PFSK-1 (cell line): Measurements from ENCODE around the gene ATP2B2.

Source experiments
- FOXP2 ChIP-seq: optimal IDR thresholded peaks from 2 replicates; pipeline ENCODE3; 2011; ENCODE audit warnings: borderline replicate concordance, control low read depth, inconsistent platforms; ENCODE audit not compliant: insufficient read depth; ENCODE audit errors: extremely low read length, extremely low read depth
- POLR2AphosphoS5 ChIP-seq: IDR thresholded peaks from 2 replicates; pipeline ENCODE4 v1.6.1; 2012; ENCODE audit warnings: low read depth, mild to moderate bottlenecking, control low read depth, low read length, moderate library complexity
- REST ChIP-seq, 2 experiments: IDR thresholded peaks; 2 replicates each; pipeline versions ENCODE4 v1.6.1 to v1.8.0; 2011 to 2012; ENCODE audit warnings: low read depth in 2 of 2, low read length in 2 of 2, control low read depth in 1 of 2, inconsistent platforms in 1 of 2, mild to moderate bottlenecking in 1 of 2, moderate library complexity in 1 of 2; ENCODE audit not compliant: insufficient read depth in 1 of 2
- SIN3A ChIP-seq: IDR thresholded peaks from 2 replicates; pipeline ENCODE4 v1.6.1; 2012; ENCODE audit warnings: mild to moderate bottlenecking, low read length, moderate library complexity, borderline replicate concordance; ENCODE audit not compliant: insufficient read depth
- TAF1 ChIP-seq: IDR thresholded peaks from 2 replicates; pipeline ENCODE4 v1.6.1; 2012; ENCODE audit warnings: low read length, control low read depth, borderline replicate concordance; ENCODE audit not compliant: insufficient read depth

Gene ATP2B2

DNA sequence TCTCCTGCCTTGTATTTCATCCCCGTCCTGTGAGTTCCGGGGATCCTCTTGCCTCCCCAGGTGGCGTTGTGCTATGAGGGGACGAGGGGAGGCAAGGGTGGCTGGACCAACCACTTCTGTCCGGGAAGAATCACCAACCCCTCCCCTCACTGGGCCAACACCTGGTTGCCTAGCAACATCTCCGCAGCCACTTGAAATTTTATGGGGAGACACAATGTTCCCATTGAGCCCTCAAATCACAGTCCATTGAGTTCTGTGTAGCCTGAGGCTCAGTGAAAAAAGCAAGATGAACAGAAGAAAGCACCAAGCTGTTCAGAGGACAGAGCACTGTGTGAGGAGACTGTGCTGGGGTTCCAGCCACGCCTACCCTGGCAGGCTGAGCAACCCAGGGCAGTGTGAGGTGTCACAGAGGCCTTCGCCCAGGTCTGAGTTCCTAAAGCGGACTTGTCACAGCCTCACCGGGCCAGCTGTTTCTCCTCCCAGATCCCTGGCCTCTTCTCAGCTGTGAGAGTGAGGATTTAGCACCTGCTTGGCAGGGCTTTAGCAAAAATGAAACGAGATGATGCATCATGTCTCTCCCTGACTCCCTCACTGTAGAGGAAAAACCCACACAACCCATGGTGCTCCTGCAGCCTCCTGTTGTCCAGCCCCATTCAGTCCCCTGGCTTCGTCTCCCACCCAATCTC lies 76.8 kb downstream of the ATP2B2 start:
- TF ChIP-seq POLR2AphosphoS5 = no peak
- TF ChIP-seq TAF1 = no peak
- no peak for TF ChIP-seq SIN3A
- no peak for TF ChIP-seq FOXP2
- TF ChIP-seq REST (IDR thresholded peaks at IDR 0.05; ENCODE audit: insufficient read depth in 1 of 2, low read depth in 2 of 2, low read length in 2 of 2) = no peak

DNA sequence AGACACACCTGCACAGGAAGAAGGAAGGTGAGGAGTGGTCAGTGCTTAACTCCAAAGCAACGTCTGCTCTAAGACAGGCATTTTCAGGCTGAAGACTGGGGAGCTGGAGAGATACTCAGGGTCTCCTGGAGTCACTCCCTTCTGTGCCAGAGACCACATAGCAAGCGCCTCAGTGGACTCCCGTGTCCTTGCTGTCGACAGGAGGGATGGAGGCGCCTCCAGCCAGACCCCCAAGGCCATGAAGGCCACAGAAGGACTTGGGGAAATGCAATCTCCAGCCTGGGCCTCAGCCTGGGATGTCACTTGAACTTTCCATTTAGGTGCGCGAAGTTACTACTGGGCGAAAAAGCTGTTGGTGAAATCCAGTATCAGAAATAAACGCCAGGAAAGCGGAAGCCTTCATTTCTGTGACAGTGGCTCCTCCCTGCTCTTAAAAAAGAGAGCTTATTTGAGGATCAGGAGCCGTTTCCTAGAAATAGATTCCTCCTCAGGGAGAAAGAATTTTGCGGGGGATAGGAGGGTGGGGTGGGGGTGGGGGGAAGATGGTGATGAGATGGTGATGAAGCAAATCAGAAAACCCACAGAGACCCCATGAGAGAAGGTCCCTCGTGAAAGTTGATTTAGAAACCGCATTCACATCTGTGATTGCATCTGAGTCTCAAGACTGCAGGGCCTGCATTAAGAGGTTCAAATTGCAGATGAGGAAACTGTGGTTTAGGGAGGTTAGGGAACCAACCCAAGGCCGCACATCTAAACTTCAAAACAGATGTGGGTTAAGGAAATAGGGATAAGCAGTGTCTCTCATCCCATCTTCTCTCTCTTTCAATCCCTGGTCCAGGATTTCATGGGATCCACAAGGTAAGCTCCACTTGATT lies 78.8 kb downstream of the ATP2B2 start:
- no peak for TF ChIP-seq SIN3A
- TF ChIP-seq POLR2AphosphoS5 = no peak
- TF ChIP-seq REST (IDR thresholded peaks at IDR 0.05; ENCODE audit: insufficient read depth in 1 of 2, low read depth in 2 of 2, low read length in 2 of 2) = no peak
- no peak for TF ChIP-seq FOXP2
- no peak for TF ChIP-seq TAF1

- TF ChIP-seq FOXP2 (no peak), SIN3A (no peak), POLR2AphosphoS5 (no peak), REST (IDR thresholded peaks at IDR 0.05; ENCODE audit: insufficient read depth in 1 of 2, low read depth in 2 of 2, low read length in 2 of 2) (no peak), TAF1 (no peak)
Observed at GRCh38 chr3:10423171-10423882, 82.1 kb downstream of the ATP2B2 start.

GRCh38 chr3:10421996-10422395 lies 83.4 kb downstream of the ATP2B2 start:
- TF ChIP-seq SIN3A (no peak), POLR2AphosphoS5 (no peak), FOXP2 (no peak)

GRCh38 chr3:10420745-10421475 lies 84.5 kb downstream of the ATP2B2 start:
- TF ChIP-seq SIN3A (no peak), FOXP2 (no peak), TAF1 (no peak), REST (IDR thresholded peaks at IDR 0.05; ENCODE audit: insufficient read depth in 1 of 2, low read depth in 2 of 2, low read length in 2 of 2) (no peak), POLR2AphosphoS5 (no peak)
